ENCODE data around the gene ABLIM2.
A peak's percentile ranks its signal among the peaks of the same experiment; 100 is the strongest.

DNA sequence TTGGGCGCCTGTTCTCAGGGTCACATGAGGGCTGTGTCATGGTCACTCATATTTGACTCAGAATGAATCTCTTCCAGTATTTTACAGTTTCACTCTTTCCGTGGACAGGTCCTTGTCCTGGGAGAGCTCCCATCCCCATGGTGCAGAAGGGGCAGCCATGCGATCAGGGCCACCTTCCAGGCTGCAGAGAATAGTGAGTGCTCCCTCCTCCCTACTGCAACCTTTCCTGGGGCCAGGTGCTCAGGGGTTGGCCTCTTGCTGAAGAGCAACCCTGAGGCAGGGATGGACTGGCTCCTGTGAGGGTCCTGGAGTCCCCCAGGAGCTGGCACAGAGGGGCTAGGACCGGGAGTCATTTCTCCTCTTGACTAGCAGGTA lies 108.4 kb downstream of the ABLIM2 start:
- no peak for TF ChIP-seq TBP (IDR thresholded peaks at IDR 0.05; ENCODE audit: low read depth, low read length)
- no peak for TF ChIP-seq SP2 (IDR thresholded peaks at IDR 0.05; ENCODE audit: low read length)
- no peak for TF ChIP-seq RAD21 (IDR thresholded peaks at IDR 0.05 in 1 of 2, conservative IDR thresholded peaks at IDR 0.05 in 1 of 2; ENCODE audit: low read depth in 2 of 2, low read length in 2 of 2)
- no peak for TF ChIP-seq CEBPB (IDR thresholded peaks at IDR 0.05; ENCODE audit: low read depth, low read length)
- no peak for TF ChIP-seq ZNF274 (IDR thresholded peaks at IDR 0.05; ENCODE audit: borderline replicate concordance, extremely low read depth, low read length)
- TF ChIP-seq, protein P1, sequence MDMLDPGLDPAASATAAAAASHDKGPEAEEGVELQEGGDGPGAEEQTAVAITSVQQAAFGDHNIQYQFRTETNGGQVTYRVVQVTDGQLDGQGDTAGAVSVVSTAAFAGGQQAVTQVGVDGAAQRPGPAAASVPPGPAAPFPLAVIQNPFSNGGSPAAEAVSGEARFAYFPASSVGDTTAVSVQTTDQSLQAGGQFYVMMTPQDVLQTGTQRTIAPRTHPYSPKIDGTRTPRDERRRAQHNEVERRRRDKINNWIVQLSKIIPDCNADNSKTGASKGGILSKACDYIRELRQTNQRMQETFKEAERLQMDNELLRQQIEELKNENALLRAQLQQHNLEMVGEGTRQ (IDR thresholded peaks at IDR 0.05; ENCODE audit: low read length) = no peak
- TF ChIP-seq, protein P2, sequence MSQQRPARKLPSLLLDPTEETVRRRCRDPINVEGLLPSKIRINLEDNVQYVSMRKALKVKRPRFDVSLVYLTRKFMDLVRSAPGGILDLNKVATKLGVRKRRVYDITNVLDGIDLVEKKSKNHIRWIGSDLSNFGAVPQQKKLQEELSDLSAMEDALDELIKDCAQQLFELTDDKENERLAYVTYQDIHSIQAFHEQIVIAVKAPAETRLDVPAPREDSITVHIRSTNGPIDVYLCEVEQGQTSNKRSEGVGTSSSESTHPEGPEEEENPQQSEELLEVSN (IDR thresholded peaks at IDR 0.05) = no peak
- no peak; a peak in 1 of 3 replicates for TF ChIP-seq POLR2A (IDR thresholded peaks at IDR 0.05; ENCODE audit: control extremely low read depth in 1 of 2, low read depth in 2 of 2, low read length in 2 of 2)
- TF ChIP-seq, protein P3, sequence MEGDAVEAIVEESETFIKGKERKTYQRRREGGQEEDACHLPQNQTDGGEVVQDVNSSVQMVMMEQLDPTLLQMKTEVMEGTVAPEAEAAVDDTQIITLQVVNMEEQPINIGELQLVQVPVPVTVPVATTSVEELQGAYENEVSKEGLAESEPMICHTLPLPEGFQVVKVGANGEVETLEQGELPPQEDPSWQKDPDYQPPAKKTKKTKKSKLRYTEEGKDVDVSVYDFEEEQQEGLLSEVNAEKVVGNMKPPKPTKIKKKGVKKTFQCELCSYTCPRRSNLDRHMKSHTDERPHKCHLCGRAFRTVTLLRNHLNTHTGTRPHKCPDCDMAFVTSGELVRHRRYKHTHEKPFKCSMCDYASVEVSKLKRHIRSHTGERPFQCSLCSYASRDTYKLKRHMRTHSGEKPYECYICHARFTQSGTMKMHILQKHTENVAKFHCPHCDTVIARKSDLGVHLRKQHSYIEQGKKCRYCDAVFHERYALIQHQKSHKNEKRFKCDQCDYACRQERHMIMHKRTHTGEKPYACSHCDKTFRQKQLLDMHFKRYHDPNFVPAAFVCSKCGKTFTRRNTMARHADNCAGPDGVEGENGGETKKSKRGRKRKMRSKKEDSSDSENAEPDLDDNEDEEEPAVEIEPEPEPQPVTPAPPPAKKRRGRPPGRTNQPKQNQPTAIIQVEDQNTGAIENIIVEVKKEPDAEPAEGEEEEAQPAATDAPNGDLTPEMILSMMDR (IDR thresholded peaks at IDR 0.05; ENCODE audit: control extremely low read depth in 1 of 3, insufficient read depth in 1 of 3, low read depth in 1 of 3, low read length in 3 of 3) = peak in 1 of 3 experiments; percentile 2; a peak in 1 of 4 replicates
- TF ChIP-seq RFX5 (IDR thresholded peaks at IDR 0.05; ENCODE audit: borderline replicate concordance, low read depth, low read length) = no peak

All from H1 (cell line).